ENCODE data around the gene SYT12. TPM values are rescaled to one million over a fixed set of nuclear protein-coding genes. Genes with fewer than 3 reads are reported as not detected.

The SYT12 gene
- polyA plus RNA-seq, 3 donors: not detected

DNA sequence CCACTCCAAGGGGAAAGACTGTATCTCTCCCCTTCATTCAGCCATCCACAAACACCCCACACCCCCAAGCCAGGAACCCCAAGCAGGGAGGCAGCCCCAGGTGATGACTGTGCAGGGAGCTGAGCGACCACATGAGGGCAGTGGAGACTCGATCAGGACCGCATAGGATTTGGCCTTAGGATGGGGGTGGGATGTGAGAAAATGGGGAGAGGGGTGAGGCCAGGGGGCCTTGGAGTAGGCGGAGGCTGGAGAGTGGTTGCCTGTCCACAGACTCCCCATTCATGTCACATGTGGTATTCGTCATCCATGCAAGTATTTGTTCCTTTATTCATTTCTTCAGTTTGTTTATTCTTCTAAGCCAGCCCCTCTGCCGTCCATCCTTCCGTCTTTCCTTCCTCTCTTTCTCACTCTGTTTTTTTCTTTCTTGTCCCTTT, 31.0 kb downstream of the SYT12 start:
- H3K9me3 Mint-ChIP-seq: peaks cover 0 to 7% (median 0%) of the 10 kb centered on the region in 7 donors
- no peak overlapping the region for H3K4me3 Mint-ChIP-seq
- peak overlapping the region in 3 of 7 donors; percentile 1 to 54 (median 11) for H3K27ac Mint-ChIP-seq

DNA sequence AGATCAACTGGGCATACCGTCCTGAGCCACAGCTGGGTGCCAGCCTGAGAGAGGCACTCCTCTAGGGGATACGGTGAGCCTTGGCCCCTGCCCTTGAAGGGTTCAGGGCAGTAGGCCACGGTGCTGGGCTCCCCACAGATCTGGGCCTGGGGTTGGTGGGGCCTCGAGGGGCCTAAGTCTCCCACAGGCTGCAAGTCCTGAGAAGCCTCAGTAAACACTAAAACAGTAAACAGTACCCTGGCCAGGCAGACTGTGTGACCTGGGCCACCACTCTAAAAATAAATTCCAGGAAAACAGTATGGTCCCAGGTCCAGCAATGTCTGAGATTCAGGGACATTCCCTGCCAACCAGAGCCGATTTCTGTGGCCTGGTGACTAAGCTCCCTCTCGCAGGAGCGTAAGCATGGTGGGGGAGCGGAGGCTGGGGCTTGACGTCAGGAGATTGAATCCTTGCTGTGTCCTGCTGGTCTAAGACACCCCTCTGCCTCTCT, 31.5 kb downstream of the SYT12 start:
- Histone ChIP-seq H3K36me3 (replicated peaks in 1 of 2; ENCODE audit: control insufficient read depth in 1 of 2, insufficient read depth in 2 of 2, low read length in 2 of 2) (no peaks in the 10 kb centered on the region), H3K27me3 (ENCODE audit: control insufficient read depth in 2 of 2, insufficient read depth in 2 of 2, low read length in 2 of 2) (peaks cover 12 to 30% of the 10 kb centered on the region in 2 donors), H3K9me3 (replicated peaks in 1 of 2; ENCODE audit: control insufficient read depth in 1 of 2, insufficient read depth in 1 of 2, low read length in 2 of 2) (no peaks in the 10 kb centered on the region), H3K79me2 (ENCODE audit: insufficient read depth, low read length) (no peaks in the 10 kb centered on the region), H3K27ac (ENCODE audit: low read depth in 1 of 2, low read length in 2 of 2) (no peak overlapping the region), H2AFZ (ENCODE audit: insufficient read depth, low read depth, low read length, poor library complexity, severe bottlenecking) (no peak overlapping the region), H3K4me3 (replicated peaks in 1 of 3; ENCODE audit: low read depth in 2 of 3, low read length in 3 of 3) (no peak overlapping the region), H3K4me1 (ENCODE audit: control insufficient read depth in 1 of 2, insufficient read depth in 2 of 2, low read length in 2 of 2) (peaks cover 5 to 8% of the 10 kb centered on the region in 2 donors), H3K4me2 (replicated peaks; ENCODE audit: extremely low read depth, low read length, poor library complexity, severe bottlenecking) (no peak overlapping the region), H3K9ac (ENCODE audit: insufficient read depth, low read length, poor library complexity, severe bottlenecking) (no peak overlapping the region), H4K20me1 (ENCODE audit: insufficient read depth, low read length) (no peaks in the 10 kb centered on the region)
- H3K9me3 Mint-ChIP-seq: peaks cover 0 to 7% (median 0%) of the 10 kb centered on the region in 7 donors
- peaks cover 35 to 50% (median 43%) of the 10 kb centered on the region in 3 donors for H3K27me3 Mint-ChIP-seq (ENCODE audit: low read depth in 3 of 3)
- WGBS (ENCODE audit: insufficient coverage): 75% methylated on average over 9 of the region's 9 CpGs
- no peak for DNase-seq
- no peak overlapping the region for H3K4me3 Mint-ChIP-seq
- H3K27ac Mint-ChIP-seq: peak overlapping the region in 3 of 7 donors; percentile 1 to 54 (median 11)
- TF ChIP-seq, protein P1, sequence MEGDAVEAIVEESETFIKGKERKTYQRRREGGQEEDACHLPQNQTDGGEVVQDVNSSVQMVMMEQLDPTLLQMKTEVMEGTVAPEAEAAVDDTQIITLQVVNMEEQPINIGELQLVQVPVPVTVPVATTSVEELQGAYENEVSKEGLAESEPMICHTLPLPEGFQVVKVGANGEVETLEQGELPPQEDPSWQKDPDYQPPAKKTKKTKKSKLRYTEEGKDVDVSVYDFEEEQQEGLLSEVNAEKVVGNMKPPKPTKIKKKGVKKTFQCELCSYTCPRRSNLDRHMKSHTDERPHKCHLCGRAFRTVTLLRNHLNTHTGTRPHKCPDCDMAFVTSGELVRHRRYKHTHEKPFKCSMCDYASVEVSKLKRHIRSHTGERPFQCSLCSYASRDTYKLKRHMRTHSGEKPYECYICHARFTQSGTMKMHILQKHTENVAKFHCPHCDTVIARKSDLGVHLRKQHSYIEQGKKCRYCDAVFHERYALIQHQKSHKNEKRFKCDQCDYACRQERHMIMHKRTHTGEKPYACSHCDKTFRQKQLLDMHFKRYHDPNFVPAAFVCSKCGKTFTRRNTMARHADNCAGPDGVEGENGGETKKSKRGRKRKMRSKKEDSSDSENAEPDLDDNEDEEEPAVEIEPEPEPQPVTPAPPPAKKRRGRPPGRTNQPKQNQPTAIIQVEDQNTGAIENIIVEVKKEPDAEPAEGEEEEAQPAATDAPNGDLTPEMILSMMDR (IDR thresholded peaks at IDR 0.05): no peak
- H3K36me3 Mint-ChIP-seq: no peaks in the 10 kb centered on the region
- intact Hi-C loops (cut with micrococcal nuclease): no loop called here
- H3K4me1 Mint-ChIP-seq: peaks cover 7% of the 10 kb centered on the region

More for the DNA sequence above, 31.0 kb downstream of the SYT12 start:
- peaks cover 32 to 49% (median 42%) of the 10 kb centered on the region in 3 donors for H3K27me3 Mint-ChIP-seq (ENCODE audit: low read depth in 3 of 3)
- intact Hi-C loops (cut with micrococcal nuclease): no loop called here
- WGBS (ENCODE audit: insufficient coverage): 42% methylated on average over 2 of the region's 7 CpGs
- Histone ChIP-seq H2AFZ (ENCODE audit: insufficient read depth, low read depth, low read length, poor library complexity, severe bottlenecking) (no peak overlapping the region), H3K9ac (ENCODE audit: insufficient read depth, low read length, poor library complexity, severe bottlenecking) (no peak overlapping the region), H3K4me1 (ENCODE audit: control insufficient read depth in 1 of 2, insufficient read depth in 2 of 2, low read length in 2 of 2) (peaks cover 5 to 8% of the 10 kb centered on the region in 2 donors), H3K4me2 (replicated peaks; ENCODE audit: extremely low read depth, low read length, poor library complexity, severe bottlenecking) (no peak overlapping the region), H3K36me3 (replicated peaks in 1 of 2; ENCODE audit: control insufficient read depth in 1 of 2, insufficient read depth in 2 of 2, low read length in 2 of 2) (no peaks in the 10 kb centered on the region), H4K20me1 (ENCODE audit: insufficient read depth, low read length) (no peaks in the 10 kb centered on the region), H3K4me3 (replicated peaks in 1 of 3; ENCODE audit: low read depth in 2 of 3, low read length in 3 of 3) (no peak overlapping the region), H3K27ac (ENCODE audit: low read depth in 1 of 2, low read length in 2 of 2) (no peak overlapping the region), H3K79me2 (ENCODE audit: insufficient read depth, low read length) (no peaks in the 10 kb centered on the region), H3K9me3 (replicated peaks in 1 of 2; ENCODE audit: control insufficient read depth in 1 of 2, insufficient read depth in 1 of 2, low read length in 2 of 2) (no peaks in the 10 kb centered on the region), H3K27me3 (ENCODE audit: control insufficient read depth in 2 of 2, insufficient read depth in 2 of 2, low read length in 2 of 2) (peaks cover 12 to 30% of the 10 kb centered on the region in 2 donors)
- H3K4me1 Mint-ChIP-seq: peaks cover 7% of the 10 kb centered on the region
- DNase-seq: peak in 2 of 3 donors; percentile 17 to 20
- no peaks in the 10 kb centered on the region for H3K36me3 Mint-ChIP-seq
- TF ChIP-seq, protein P1 (IDR thresholded peaks at IDR 0.05): peak; percentile 59
